Sigmoid colon (tissue), 4 donors: ENCODE measurements around the gene MAGI2.

Source experiments
- CTCF ChIP-seq, 4 experiments: fragments of 450-650 bp in 3 of 4; fragments of 200-600 bp in 1 of 4; IDR thresholded peaks; one replicate each; pipeline ENCODE4 v1.5.1; 2016 to 2019; ENCODE audit warnings: antibody characterized with exemption in 4 of 4, mild to moderate bottlenecking in 3 of 4, moderate library complexity in 2 of 4
- EP300 ChIP-seq, 4 donors: sonication (generic); formaldehyde crosslinking; IDR thresholded peaks; one replicate each; pipeline ENCODE4 v1.6.1; 2017; ENCODE audit warnings: antibody characterized with exemption in 4 of 4
- POLR2AphosphoS5 ChIP-seq, 4 donors: sonication (generic); formaldehyde crosslinking; IDR thresholded peaks; one replicate each; pipeline ENCODE4 v1.6.1; 2017; ENCODE audit warnings: antibody characterized with exemption in 4 of 4

DNA sequence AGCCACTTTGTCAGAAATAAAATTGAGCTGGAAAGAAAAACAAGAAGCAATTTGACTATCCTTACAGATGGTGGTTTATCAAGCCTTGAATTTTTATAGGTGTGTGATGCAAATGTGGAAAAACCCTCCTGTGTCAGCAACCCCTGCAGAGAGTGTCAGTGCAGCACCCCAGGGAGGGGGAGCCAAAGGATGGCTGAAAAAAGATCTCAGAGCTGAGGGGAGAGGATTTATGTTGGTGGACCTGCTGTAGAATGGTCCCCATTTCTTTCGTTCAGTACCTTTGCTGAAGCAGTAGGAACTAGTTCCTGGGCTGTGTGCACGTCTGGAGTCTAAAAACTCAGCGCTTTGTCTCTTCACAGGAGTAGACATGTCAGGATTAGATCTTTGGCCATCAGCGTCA lies 1415.9 kb downstream of the MAGI2 start:
- TF ChIP-seq CTCF (IDR thresholded peaks at IDR 0.05) = no peak
- TF ChIP-seq EP300 (IDR thresholded peaks at IDR 0.05) = no peak
- TF ChIP-seq POLR2AphosphoS5 (IDR thresholded peaks at IDR 0.05) = no peak
